DND-41 (cell line): Measurements from ENCODE around the gene PRG2.

Experiments
- ATAC-seq: fragments of 200-7000 bp; cut with Tn5 transposase; 3 replicates; pipeline ENCODE4 v1.9.1; 2021; ENCODE audit warnings: low read depth; ENCODE audit not compliant: insufficient read depth
- DNase-seq: peaks from one replicate; pipeline ENCODE4 v3.0.0-alpha.2; 2020
- H2AFZ ChIP-seq: 2 replicates; pipeline ENCODE4 v1.6.0; 2012; ENCODE audit warnings: low read depth, low read length
- H3K27ac ChIP-seq: 2 replicates; pipeline ENCODE4 v1.5.1; 2012; ENCODE audit warnings: low read length, inconsistent platforms
- H3K27me3 ChIP-seq: fragments of 200-600 bp; sonication (generic); 2 replicates; pipeline ENCODE4 v1.6.0; 2012; ENCODE audit warnings: low read length, mild to moderate bottlenecking, inconsistent platforms; ENCODE audit not compliant: insufficient read depth, poor library complexity
- H3K36me3 ChIP-seq: 2 replicates; pipeline ENCODE4 v1.5.1; 2012; ENCODE audit warnings: low read length, inconsistent platforms; ENCODE audit not compliant: insufficient read depth
- H3K4me1 ChIP-seq: 2 replicates; pipeline ENCODE4 v1.5.1; 2012; ENCODE audit warnings: mild to moderate bottlenecking, low read length; ENCODE audit not compliant: insufficient read depth
- H3K4me2 ChIP-seq: 2 replicates; pipeline ENCODE4 v1.6.0; 2012; ENCODE audit warnings: mild to moderate bottlenecking, moderate library complexity, low read length, inconsistent platforms; ENCODE audit not compliant: insufficient read depth
- H3K4me3 ChIP-seq, 2 experiments: fragments of 200-600 bp in 1 of 2; shearing (Covaris generic) in 1 of 2; 2 replicates each; pipeline ENCODE4 v1.5.1; 2012 to 2016; ENCODE audit warnings: inconsistent platforms in 2 of 2, low read length in 2 of 2, mild to moderate bottlenecking in 2 of 2, low read depth in 1 of 2, moderate library complexity in 1 of 2
- H3K79me2 ChIP-seq: 2 replicates; pipeline ENCODE4 v1.6.0; 2012; ENCODE audit warnings: low read length, inconsistent platforms; ENCODE audit not compliant: insufficient read depth
- H3K9ac ChIP-seq: 2 replicates; pipeline ENCODE4 v1.6.0; 2012; ENCODE audit warnings: low read depth, mild to moderate bottlenecking, inconsistent platforms, low read length, moderate library complexity
- H3K9me3 ChIP-seq: 2 replicates; pipeline ENCODE4 v1.5.1; 2012; ENCODE audit warnings: low read length, moderate library complexity, mild to moderate bottlenecking, inconsistent platforms; ENCODE audit not compliant: insufficient read depth, severe bottlenecking
- H4K20me1 ChIP-seq: 2 replicates; pipeline ENCODE4 v1.6.0; 2012; ENCODE audit warnings: low read length; ENCODE audit not compliant: insufficient read depth
- CTCF ChIP-seq: IDR thresholded peaks from 2 replicates; pipeline ENCODE4 v1.5.1; 2012; ENCODE audit warnings: borderline replicate concordance, low read length, moderate library complexity, mild to moderate bottlenecking; ENCODE audit not compliant: poor library complexity, severe bottlenecking; ENCODE audit errors: extremely low read depth
- EZH2 ChIP-seq: IDR thresholded peaks from 3 replicates; pipeline ENCODE4 v1.6.1; 2012; ENCODE audit warnings: borderline replicate concordance, low read depth, mild to moderate bottlenecking, moderate library complexity, low read length, inconsistent platforms; ENCODE audit not compliant: severe bottlenecking

The PRG2 gene

DNA sequence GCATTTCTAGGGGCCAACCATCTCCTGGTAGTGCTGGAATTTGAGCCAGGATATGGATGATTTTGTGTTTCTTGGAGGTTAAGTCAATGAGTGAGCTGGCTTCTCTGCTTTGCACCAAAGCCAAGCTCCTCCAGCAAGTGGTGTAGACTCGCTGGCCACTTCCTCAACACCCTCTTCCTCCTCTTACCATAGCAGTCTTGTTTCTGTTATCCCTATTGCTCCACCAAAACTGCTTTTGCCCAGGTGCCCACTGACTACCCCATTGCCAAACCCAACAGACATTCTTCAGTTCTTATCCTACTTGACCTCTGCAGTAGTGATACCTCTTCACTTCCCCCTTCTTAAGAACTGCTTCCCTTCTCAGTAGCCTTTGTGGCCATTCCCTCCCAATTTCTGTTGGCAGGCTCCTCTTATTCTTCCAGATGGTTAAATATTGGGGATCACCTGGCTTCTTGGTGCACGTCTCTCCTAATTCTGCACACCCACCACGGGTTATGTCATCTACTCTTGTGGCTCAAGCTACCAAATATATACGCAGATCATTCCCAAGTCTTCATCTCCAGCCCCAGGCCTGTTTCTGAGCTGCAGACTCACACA, 7.0 kb upstream of the PRG2 start:
- H3K4me1 ChIP-seq, result no peaks in the 10 kb centered on the region
- H3K27ac ChIP-seq, result no peak overlapping the region
- H3K4me2 ChIP-seq, result no peak overlapping the region
- TF ChIP-seq CTCF (no peak), EZH2 (no peak)
- DNase-seq (no peak), ATAC-seq (no peak)
- H3K36me3 ChIP-seq, result no peaks in the 10 kb centered on the region
- H4K20me1 ChIP-seq, result no peaks in the 10 kb centered on the region
- H2AFZ ChIP-seq, result no peak overlapping the region
- H3K4me3 ChIP-seq, result no peak overlapping the region
- H3K9me3 ChIP-seq, result no peaks in the 10 kb centered on the region
- H3K9ac ChIP-seq, result no peak overlapping the region
- no peaks in the 10 kb centered on the region for H3K79me2 ChIP-seq
- no peaks in the 10 kb centered on the region for H3K27me3 ChIP-seq

- Histone ChIP-seq H3K4me1 (no peaks in the 10 kb centered on the region), H3K4me2 (no peak overlapping the region), H3K79me2 (no peaks in the 10 kb centered on the region), H3K9me3 (no peaks in the 10 kb centered on the region), H3K9ac (no peak overlapping the region), H3K36me3 (no peaks in the 10 kb centered on the region), H3K4me3 (no peak overlapping the region), H2AFZ (no peak overlapping the region), H4K20me1 (no peaks in the 10 kb centered on the region), H3K27ac (no peak overlapping the region), H3K27me3 (no peaks in the 10 kb centered on the region)
- TF ChIP-seq EZH2, result no peak
- no peak for TF ChIP-seq CTCF
- DNase-seq (no peak), ATAC-seq (no peak)
Observed at GRCh38 chr11:57396744-57397143, 6.3 kb upstream of the PRG2 start.

DNA sequence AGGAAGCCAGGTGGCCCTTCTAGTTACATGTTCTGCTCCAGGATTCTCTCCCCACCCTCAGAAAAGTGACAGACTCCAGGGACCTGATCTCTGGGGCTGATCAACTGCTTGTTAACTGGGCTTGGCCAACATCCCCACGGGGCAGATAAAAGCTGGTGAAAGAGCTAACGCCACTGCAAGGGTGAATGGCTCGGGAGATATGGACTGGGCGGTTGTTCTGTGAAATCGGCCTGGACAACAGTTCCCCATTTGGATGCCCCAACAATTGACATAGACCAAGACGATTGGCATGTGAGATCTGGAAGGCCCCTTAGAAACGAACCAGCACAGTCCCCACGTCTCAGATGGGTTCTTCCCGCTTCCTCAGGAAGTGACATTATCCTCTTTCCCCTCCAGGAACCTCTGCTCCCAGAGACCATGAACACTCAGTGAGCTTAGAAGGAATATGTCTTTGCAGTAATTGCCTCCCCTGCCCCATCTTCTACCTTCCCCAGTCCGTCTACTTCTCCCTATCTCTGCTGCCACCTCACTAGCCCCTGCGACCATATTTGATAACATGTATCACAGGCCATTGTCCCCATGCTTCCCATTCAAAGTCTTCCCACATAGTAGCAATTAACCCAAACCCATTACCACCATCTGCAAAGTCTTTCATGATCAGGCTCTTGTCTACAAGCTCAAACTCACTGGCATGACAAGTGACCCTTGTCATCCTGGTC, 5.6 kb upstream of the PRG2 start:
- Histone ChIP-seq H3K79me2 (no peaks in the 10 kb centered on the region), H3K9me3 (no peaks in the 10 kb centered on the region), H3K9ac (no peak overlapping the region), H3K4me2 (no peak overlapping the region), H2AFZ (no peak overlapping the region), H3K27me3 (no peaks in the 10 kb centered on the region), H3K4me3 (no peak overlapping the region), H3K27ac (no peak overlapping the region), H3K4me1 (no peaks in the 10 kb centered on the region), H3K36me3 (no peaks in the 10 kb centered on the region), H4K20me1 (no peaks in the 10 kb centered on the region)
- ATAC-seq, result no peak
- no peak for DNase-seq
- TF ChIP-seq EZH2 (no peak), CTCF (no peak)
